Articular chondrocyte of knee joint (primary cell): ENCODE measurements around the gene OR5M11. TPM values are rescaled to one million over a fixed set of nuclear protein-coding genes. Genes with fewer than 3 reads are reported as not detected.

ENCODE experiments used
- total RNA-seq: library from RNA; depleted of rRNA; stranded (reverse); fragments of >200 nt; gene quantifications from 2 replicates; pipeline ENCODE4 v1.2.3, GENCODE V29; 2012

The OR5M11 gene
- not detected in 2 replicates for total RNA-seq

DNA sequence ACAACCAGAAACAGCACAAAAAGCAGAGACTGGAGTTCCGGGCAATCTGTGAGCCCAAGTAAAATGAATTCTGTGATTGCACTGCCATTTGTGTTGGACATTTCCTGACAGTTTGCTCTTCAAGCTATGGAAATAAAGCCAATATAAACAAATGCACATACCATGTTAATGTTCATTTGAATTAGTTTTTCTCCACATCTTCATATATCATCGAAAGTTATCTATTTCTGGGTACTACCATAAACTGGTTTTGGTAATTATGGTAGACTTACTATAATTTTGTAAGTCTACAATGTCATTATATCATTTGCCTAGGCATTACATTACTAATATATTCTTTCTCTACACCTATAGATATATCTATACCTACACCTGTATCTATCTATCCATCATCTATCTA lies at the start of gene OR5M11:
OR5M11 (minus strand) TSS at position 101 of the 400 bp plus-strand sequence; CDS start at position 101, 0 bp downstream.

DNA sequence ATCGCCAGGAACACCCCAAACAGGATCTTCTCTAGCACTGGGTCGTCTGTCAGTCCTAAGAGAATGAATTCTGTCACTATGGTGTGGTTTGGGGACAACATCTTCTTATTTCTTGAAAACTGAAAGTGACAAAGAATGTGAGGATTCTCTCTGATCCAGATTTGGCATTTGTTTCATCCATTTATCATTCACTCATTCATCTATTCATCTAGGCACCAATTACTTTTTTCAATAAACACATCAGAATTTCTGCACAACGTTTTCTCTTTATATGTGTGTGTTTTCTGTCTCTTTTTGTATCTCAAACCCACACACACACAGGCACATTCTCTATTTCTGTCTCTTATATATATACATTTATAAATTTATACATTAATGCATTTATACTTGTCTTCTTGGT lies 34.6 kb upstream of the OR5M11 start, which contains the start of gene OR5M10:
OR5M10 (minus strand) TSS at position 101 of the 400 bp plus-strand sequence; CDS start at position 101, 0 bp downstream.

Other genes starting within 250 kb of the OR5M11 start
- gene OR8K3, start 228.1 kb downstream of the OR5M11 start, total RNA-seq: not detected in 2 replicates
- gene OR8K1, start 197.2 kb downstream of the OR5M11 start, total RNA-seq: not detected in 2 replicates
- gene OR8J1, start 189.0 kb downstream of the OR5M11 start, total RNA-seq: not detected in 2 replicates
- gene OR8U1, start 167.6 kb downstream of the OR5M11 start, total RNA-seq: not detected in 2 replicates
- not detected in 2 replicates for gene OR5AL1, start 130.6 kb downstream of the OR5M11 start, total RNA-seq
- not detected in 2 replicates for gene OR5M3, start 69.9 kb downstream of the OR5M11 start, total RNA-seq
- gene OR5M8, start 51.9 kb downstream of the OR5M11 start, total RNA-seq: not detected in 2 replicates
- gene OR5M10, start 34.5 kb upstream of the OR5M11 start, total RNA-seq: not detected in 2 replicates
- gene OR5M1, start 71.6 kb upstream of the OR5M11 start, total RNA-seq: not detected in 2 replicates
- not detected in 2 replicates for gene OR5AP2, start 99.2 kb upstream of the OR5M11 start, total RNA-seq
- gene OR5AR1, start 120.4 kb upstream of the OR5M11 start, total RNA-seq: not detected in 2 replicates
- gene OR9G1, start 155.8 kb upstream of the OR5M11 start, total RNA-seq: not detected in 2 replicates
- not detected in 2 replicates for gene OR9G4, start 205.4 kb upstream of the OR5M11 start, total RNA-seq